Neuronal stem cell (in vitro differentiated cells): ENCODE results near the gene POLE.
A peak's percentile ranks its signal among the peaks of the same experiment; 100 is the strongest.

ENCODE experiments used
- DNase-seq: peaks from one replicate; pipeline ENCODE4 v3.0.0-alpha.2; 2013; ENCODE audit warnings: low spot score
- H2AFZ ChIP-seq: one replicate; pipeline ENCODE4 v1.6.1; 2013; ENCODE audit warnings: mild to moderate bottlenecking, low read length, inconsistent platforms
- H2AK5ac ChIP-seq: 2 replicates; pipeline ENCODE4 v1.6.1; 2013; ENCODE audit warnings: low read depth, mild to moderate bottlenecking, inconsistent platforms, low read length, moderate library complexity, mixed read lengths
- H2BK120ac ChIP-seq: 2 replicates; pipeline ENCODE4 v1.6.1; 2013; ENCODE audit warnings: low read depth, mild to moderate bottlenecking, inconsistent platforms, low read length, moderate library complexity, mixed read lengths
- H2BK12ac ChIP-seq: one replicate; pipeline ENCODE4 v1.6.1; 2013; ENCODE audit warnings: low read length, inconsistent platforms
- H2BK15ac ChIP-seq: 2 replicates; pipeline ENCODE4 v1.6.1; 2013; ENCODE audit warnings: mild to moderate bottlenecking, low read length, inconsistent platforms, mixed read lengths
- H2BK5ac ChIP-seq: one replicate; pipeline ENCODE4 v1.6.1; 2013; ENCODE audit warnings: inconsistent platforms, mild to moderate bottlenecking, low read length, moderate library complexity
- H3K14ac ChIP-seq: one replicate; pipeline ENCODE4 v1.6.1; 2013; ENCODE audit warnings: low read length, inconsistent platforms
- H3K18ac ChIP-seq: 2 replicates; pipeline ENCODE4 v1.6.1; 2013; ENCODE audit warnings: low read length, inconsistent platforms
- H3K23ac ChIP-seq: 2 replicates; pipeline ENCODE4 v1.6.1; 2013; ENCODE audit warnings: low read depth, mild to moderate bottlenecking, mixed read lengths, low read length, inconsistent platforms; ENCODE audit not compliant: poor library complexity
- H3K27ac ChIP-seq: replicated peaks from 3 replicates; pipeline ENCODE4 v1.5.1; 2013; ENCODE audit warnings: low read length, inconsistent platforms
- H3K27me3 ChIP-seq, 3 experiments: 2 replicates each; pipeline ENCODE4 v1.6.1; 2013; ENCODE audit warnings: low read length in 3 of 3, mild to moderate bottlenecking in 2 of 3, inconsistent platforms in 1 of 3, low read depth in 1 of 3, mixed read lengths in 1 of 3, moderate library complexity in 1 of 3; ENCODE audit not compliant: control insufficient read depth in 3 of 3, insufficient read depth in 3 of 3
- H3K36me3 ChIP-seq, 2 donors: replicated peaks in 1 of 2; 2 replicates each; pipeline ENCODE4 v1.6.1; 2013; ENCODE audit warnings: low read length in 2 of 2; ENCODE audit not compliant: control insufficient read depth in 2 of 2, insufficient read depth in 2 of 2
- H3K4ac ChIP-seq: 2 replicates; pipeline ENCODE4 v1.6.1; 2013; ENCODE audit warnings: inconsistent platforms, mild to moderate bottlenecking, low read length, moderate library complexity
- H3K4me1 ChIP-seq, 2 donors: 1 replicate in 1 of 2; 2 replicates in 1 of 2; pipeline ENCODE4 v1.6.1; 2013; ENCODE audit warnings: low read length in 2 of 2, low read depth in 1 of 2; ENCODE audit not compliant: control insufficient read depth in 2 of 2, insufficient read depth in 1 of 2
- H3K4me2 ChIP-seq: one replicate; pipeline ENCODE4 v1.6.1; 2013; ENCODE audit warnings: mild to moderate bottlenecking, low read length, inconsistent platforms; ENCODE audit not compliant: insufficient read depth, poor library complexity, severe bottlenecking
- H3K4me3 ChIP-seq, 2 donors: 2 replicates each; pipeline ENCODE4 v1.5.1; 2013; ENCODE audit warnings: low read length in 2 of 2, mild to moderate bottlenecking in 2 of 2, inconsistent platforms in 1 of 2, moderate library complexity in 1 of 2
- H3K79me1 ChIP-seq: one replicate; pipeline ENCODE4 v1.6.1; 2013; ENCODE audit warnings: low read depth, mild to moderate bottlenecking, inconsistent platforms, low read length, moderate library complexity
- H3K9ac ChIP-seq: one replicate; pipeline ENCODE4 v1.6.1; 2013; ENCODE audit warnings: mild to moderate bottlenecking, low read depth, low read length, inconsistent platforms; ENCODE audit not compliant: poor library complexity
- H3K9me3 ChIP-seq, 2 donors: replicated peaks in 1 of 2; 2 replicates each; pipeline versions ENCODE3 to v1.6.1; 2013; ENCODE audit warnings: low read length in 2 of 2, mild to moderate bottlenecking in 2 of 2, inconsistent platforms in 1 of 2, low read depth in 1 of 2, mixed read lengths in 1 of 2, moderate library complexity in 1 of 2; ENCODE audit not compliant: control insufficient read depth in 2 of 2, insufficient read depth in 1 of 2
- H4K8ac ChIP-seq: one replicate; pipeline ENCODE4 v1.6.1; 2013; ENCODE audit warnings: low read depth, mild to moderate bottlenecking, inconsistent platforms, low read length, moderate library complexity
- H4K91ac ChIP-seq: one replicate; pipeline ENCODE4 v1.6.1; 2013; ENCODE audit warnings: low read length, low read depth, mild to moderate bottlenecking, inconsistent platforms; ENCODE audit not compliant: poor library complexity
- WGBS, 2 donors: extraction: QIAGEN DNeasy Blood & Tissue Kit; methylation state at CpG; one replicate each; pipeline ENCODE4 v1.1.7; 2013; ENCODE audit warnings: missing lambda C conversion rate in 2 of 2, mixed read lengths in 1 of 2; ENCODE audit not compliant: insufficient read length in 2 of 2, insufficient replicate concordance in 1 of 2; ENCODE audit errors: extremely low coverage in 2 of 2; 5-methylcytosine and 5-hydroxymethylcytosine counted together

The POLE gene

GRCh38 chr12:132604151-132604618 lies 83.0 kb downstream of the POLE start:
- H3K27me3 ChIP-seq: peaks cover 0 to 40% (median 19%) of the 10 kb centered on the region in 3 experiments
- H2BK15ac ChIP-seq: peak overlapping the region; percentile 64
- H3K27ac ChIP-seq: no peak overlapping the region
- no peak overlapping the region for H2BK120ac ChIP-seq
- H3K9ac ChIP-seq: peak overlapping the region; percentile 60
- no peaks in the 10 kb centered on the region for H3K36me3 ChIP-seq
- no peak overlapping the region for H3K4me3 ChIP-seq
- H3K14ac ChIP-seq: peak overlapping the region; percentile 25
- no peak for DNase-seq
- no peaks in the 10 kb centered on the region for H3K9me3 ChIP-seq
- H3K4ac ChIP-seq: no peak overlapping the region
- WGBS, 2 donors: no CpG with 5 or more reads among the region's 26 CpGs
- no peak overlapping the region for H2AFZ ChIP-seq
- H2AK5ac ChIP-seq: peak overlapping the region; percentile 79
- H2BK12ac ChIP-seq: peak overlapping the region; percentile 73
- peaks cover 21 to 43% of the 10 kb centered on the region in 2 donors for H3K4me1 ChIP-seq
- H4K8ac ChIP-seq: no peak overlapping the region
- peak overlapping the region; percentile 45 for H3K23ac ChIP-seq
- no peaks in the 10 kb centered on the region for H3K79me1 ChIP-seq
- H3K18ac ChIP-seq: peak overlapping the region; percentile 90
- H3K4me2 ChIP-seq: no peak overlapping the region
- H2BK5ac ChIP-seq: peak overlapping the region; percentile 53
- H4K91ac ChIP-seq: peak overlapping the region; percentile 72

DNA sequence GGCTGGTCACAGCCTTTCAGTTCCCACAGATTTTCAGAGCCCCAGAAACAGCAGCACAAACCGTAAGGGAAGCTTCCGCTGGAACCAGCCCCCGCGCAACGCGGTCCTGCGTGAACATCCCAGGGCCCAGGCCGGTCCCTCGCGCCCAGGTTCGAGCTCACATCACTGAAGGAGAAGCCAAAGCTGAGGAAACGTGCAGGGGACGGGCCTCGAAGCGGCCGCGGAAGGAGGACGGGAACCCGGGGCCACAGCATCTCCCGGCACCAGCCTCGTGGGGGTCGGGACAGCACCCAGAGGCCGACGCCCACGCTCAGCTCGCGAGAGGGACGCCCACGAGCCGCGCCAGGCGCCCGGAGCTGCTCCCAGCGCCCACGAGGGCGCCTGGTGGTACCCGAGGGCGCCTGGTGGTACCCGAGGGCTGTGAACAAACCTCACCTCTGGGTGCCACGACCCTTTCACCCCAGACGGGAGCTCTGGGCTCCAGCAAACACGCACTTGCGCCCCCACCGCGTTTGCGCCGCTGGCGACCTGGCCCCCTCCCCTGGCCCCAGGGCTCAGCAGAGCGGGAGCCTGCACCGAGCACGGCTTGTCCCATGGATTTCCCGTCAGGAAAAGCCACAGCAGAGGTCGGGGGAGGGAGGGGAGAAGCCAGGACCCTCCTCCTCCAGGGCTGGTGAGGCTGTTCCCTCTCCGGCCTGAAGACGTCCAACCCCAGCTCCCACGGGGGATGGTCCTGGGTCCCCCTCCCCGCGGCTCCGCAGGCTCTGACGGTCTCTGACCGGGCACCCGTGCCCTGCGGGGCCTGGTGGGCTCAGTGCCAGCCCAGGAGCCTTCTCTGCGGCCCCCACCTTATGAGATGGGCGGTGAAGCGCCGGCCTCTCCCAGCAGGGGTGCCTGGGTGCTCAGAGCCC lies 83.6 kb downstream of the POLE start:
- H4K91ac ChIP-seq: no peak overlapping the region
- peak overlapping the region; percentile 25 for H3K14ac ChIP-seq
- no peaks in the 10 kb centered on the region for H3K9me3 ChIP-seq
- peak overlapping the region; percentile 2 for H3K4me2 ChIP-seq
- H2BK12ac ChIP-seq: peak overlapping the region; percentile 22
- no peak overlapping the region for H3K27ac ChIP-seq
- H2BK5ac ChIP-seq: peak overlapping the region; percentile 53
- H3K4me3 ChIP-seq: no peak overlapping the region
- H2AFZ ChIP-seq: peak overlapping the region; percentile 78
- H2BK15ac ChIP-seq: peak overlapping the region; percentile 91
- no peak for DNase-seq
- peak overlapping the region; percentile 76 for H3K4ac ChIP-seq
- H3K27me3 ChIP-seq: peaks cover 0 to 39% (median 19%) of the 10 kb centered on the region in 3 experiments
- peak overlapping the region; percentile 60 for H3K9ac ChIP-seq
- H3K23ac ChIP-seq: peak overlapping the region; percentile 45
- no peak overlapping the region for H2BK120ac ChIP-seq
- H3K4me1 ChIP-seq: peaks cover 17 to 37% of the 10 kb centered on the region in 2 donors
- H3K36me3 ChIP-seq: no peaks in the 10 kb centered on the region
- WGBS, 2 donors: no CpG with 5 or more reads among the region's 67 CpGs
- peak overlapping the region; percentile 79 for H2AK5ac ChIP-seq
- no peak overlapping the region for H4K8ac ChIP-seq
- no peaks in the 10 kb centered on the region for H3K79me1 ChIP-seq
- H3K18ac ChIP-seq: peak overlapping the region; percentile 90

DNA sequence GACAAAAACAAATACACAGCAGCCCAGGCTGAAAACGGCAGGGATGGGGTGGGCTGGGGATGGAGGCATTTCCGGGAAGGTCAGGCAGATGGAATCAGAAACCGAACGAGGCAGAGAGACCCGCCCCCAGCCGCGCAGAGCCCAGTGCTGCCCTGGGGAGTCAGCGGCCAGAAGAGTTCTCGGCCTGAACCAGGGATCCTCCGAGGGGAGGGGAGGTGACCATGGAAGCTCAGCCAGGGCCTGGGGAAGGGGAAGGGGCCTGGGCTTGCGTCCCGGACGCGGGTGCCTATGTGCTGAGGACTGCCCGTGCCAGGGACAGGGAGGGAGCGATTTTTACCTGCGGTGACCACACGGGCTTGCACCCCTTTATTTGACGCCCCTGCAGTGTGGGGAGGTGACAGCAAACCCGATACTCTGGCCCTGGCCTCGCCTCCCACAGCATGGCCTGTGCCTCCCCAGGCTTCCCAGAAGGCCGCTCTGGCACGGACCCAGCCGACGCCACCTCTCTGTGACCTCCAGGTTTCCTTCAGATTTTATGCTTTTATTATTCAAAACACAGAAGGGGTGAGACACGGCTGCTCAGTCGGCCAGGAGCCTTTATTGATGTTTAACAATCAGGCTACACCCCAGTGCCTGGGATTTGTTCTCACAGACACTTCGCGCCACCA lies 84.4 kb downstream of the POLE start:
- WGBS, 2 donors: no CpG with 5 or more reads among the region's 29 CpGs

More for the DNA sequence above, 84.4 kb downstream of the POLE start:
- H3K4me2 ChIP-seq: no peak overlapping the region
- peak overlapping the region; percentile 90 for H3K18ac ChIP-seq
- no peaks in the 10 kb centered on the region for H3K9me3 ChIP-seq
- peak overlapping the region; percentile 30 for H4K91ac ChIP-seq
- peak overlapping the region; percentile 78 for H2AFZ ChIP-seq
- H3K4ac ChIP-seq: no peak overlapping the region
- peaks cover 16 to 31% of the 10 kb centered on the region in 2 donors for H3K4me1 ChIP-seq
- H2AK5ac ChIP-seq: peak overlapping the region; percentile 79
- no peak overlapping the region for H3K9ac ChIP-seq
- peak overlapping the region; percentile 98 for H2BK12ac ChIP-seq
- no peak overlapping the region for H3K4me3 ChIP-seq
- no peak for DNase-seq
- no peak overlapping the region for H3K27ac ChIP-seq
- H3K79me1 ChIP-seq: no peaks in the 10 kb centered on the region
- no peak overlapping the region for H2BK5ac ChIP-seq
- no peak overlapping the region for H4K8ac ChIP-seq
- H3K36me3 ChIP-seq: no peaks in the 10 kb centered on the region
- peaks cover 0 to 37% (median 14%) of the 10 kb centered on the region in 3 experiments for H3K27me3 ChIP-seq
- H3K23ac ChIP-seq: no peak overlapping the region
- peak overlapping the region; percentile 91 for H2BK15ac ChIP-seq
- no peak overlapping the region for H3K14ac ChIP-seq
- no peak overlapping the region for H2BK120ac ChIP-seq
